ENCODE results near the gene GSTM4.

The GSTM4 gene

DNA sequence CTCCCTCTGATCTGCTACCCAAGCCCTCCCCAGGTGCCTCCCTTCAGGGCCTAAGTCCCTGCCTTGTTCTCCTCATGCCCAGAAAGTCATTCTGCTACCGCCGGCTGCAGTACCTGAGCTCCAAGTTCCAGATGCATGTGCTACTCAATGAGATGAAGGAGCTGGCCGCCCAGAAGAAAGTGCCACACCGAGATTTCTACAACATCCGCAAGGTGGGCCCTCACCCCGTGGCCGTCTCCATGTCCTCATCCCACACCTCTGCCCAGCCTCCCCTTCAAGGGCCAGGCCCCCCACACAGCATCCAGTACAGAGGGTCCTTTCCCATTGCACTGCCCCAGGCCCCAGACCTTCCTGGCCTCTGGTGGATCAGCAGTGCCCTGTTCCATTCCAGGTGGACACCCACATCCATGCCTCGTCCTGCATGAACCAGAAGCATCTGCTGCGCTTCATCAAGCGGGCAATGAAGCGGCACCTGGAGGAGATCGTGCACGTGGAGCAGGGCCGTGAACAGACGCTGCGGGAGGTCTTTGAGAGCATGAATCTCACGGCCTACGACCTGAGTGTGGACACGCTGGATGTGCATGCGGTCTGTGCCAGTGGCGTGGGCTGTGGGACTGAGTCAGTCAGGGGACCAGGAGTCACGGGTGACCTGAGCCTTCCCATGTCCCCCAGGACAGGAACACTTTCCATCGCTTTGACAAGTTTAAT, 28.1 kb upstream of the GSTM4 start:
- no peak for DNase-seq
- Histone ChIP-seq H3K9me3 (ENCODE audit: severe bottlenecking) (no peaks in the 10 kb centered on the region), H3K27me3 (ENCODE audit: insufficient read depth, low read depth, severe bottlenecking) (no peaks in the 10 kb centered on the region), H3K4me3 (ENCODE audit: low read depth, low read length) (no peak overlapping the region), H3K36me3 (peaks cover 70% of the 10 kb centered on the region), H3K27ac (no peak overlapping the region; the same call in 1 of the 2 replicates)
- TF ChIP-seq, protein P1, sequence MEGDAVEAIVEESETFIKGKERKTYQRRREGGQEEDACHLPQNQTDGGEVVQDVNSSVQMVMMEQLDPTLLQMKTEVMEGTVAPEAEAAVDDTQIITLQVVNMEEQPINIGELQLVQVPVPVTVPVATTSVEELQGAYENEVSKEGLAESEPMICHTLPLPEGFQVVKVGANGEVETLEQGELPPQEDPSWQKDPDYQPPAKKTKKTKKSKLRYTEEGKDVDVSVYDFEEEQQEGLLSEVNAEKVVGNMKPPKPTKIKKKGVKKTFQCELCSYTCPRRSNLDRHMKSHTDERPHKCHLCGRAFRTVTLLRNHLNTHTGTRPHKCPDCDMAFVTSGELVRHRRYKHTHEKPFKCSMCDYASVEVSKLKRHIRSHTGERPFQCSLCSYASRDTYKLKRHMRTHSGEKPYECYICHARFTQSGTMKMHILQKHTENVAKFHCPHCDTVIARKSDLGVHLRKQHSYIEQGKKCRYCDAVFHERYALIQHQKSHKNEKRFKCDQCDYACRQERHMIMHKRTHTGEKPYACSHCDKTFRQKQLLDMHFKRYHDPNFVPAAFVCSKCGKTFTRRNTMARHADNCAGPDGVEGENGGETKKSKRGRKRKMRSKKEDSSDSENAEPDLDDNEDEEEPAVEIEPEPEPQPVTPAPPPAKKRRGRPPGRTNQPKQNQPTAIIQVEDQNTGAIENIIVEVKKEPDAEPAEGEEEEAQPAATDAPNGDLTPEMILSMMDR (IDR thresholded peaks at IDR 0.05; ENCODE audit: low read depth, low read length): no peak

GRCh38 chr1:109628540-109629321, 27.2 kb upstream of the GSTM4 start:
- TF ChIP-seq, protein P1 (IDR thresholded peaks at IDR 0.05; ENCODE audit: low read depth, low read length): no peak
- no peak overlapping the region for H3K4me3 ChIP-seq (ENCODE audit: low read depth, low read length)
- H3K36me3 ChIP-seq: peaks cover 70% of the 10 kb centered on the region
- H3K27ac ChIP-seq: no peak overlapping the region
- no peaks in the 10 kb centered on the region for H3K9me3 ChIP-seq (ENCODE audit: severe bottlenecking)
- no peaks in the 10 kb centered on the region for H3K27me3 ChIP-seq (ENCODE audit: insufficient read depth, low read depth, severe bottlenecking)
- no peak for DNase-seq

GRCh38 chr1:109629372-109630030, 26.4 kb upstream of the GSTM4 start:
- Histone ChIP-seq H3K27me3 (ENCODE audit: insufficient read depth, low read depth, severe bottlenecking) (no peaks in the 10 kb centered on the region), H3K9me3 (ENCODE audit: severe bottlenecking) (no peaks in the 10 kb centered on the region), H3K4me3 (ENCODE audit: low read depth, low read length) (no peak overlapping the region), H3K36me3 (peaks cover 70% of the 10 kb centered on the region), H3K27ac (no peak overlapping the region)
- TF ChIP-seq, protein P1 (IDR thresholded peaks at IDR 0.05; ENCODE audit: low read depth, low read length): no peak
- DNase-seq: no peak

- Histone ChIP-seq H3K27me3 (ENCODE audit: insufficient read depth, low read depth, severe bottlenecking) (no peaks in the 10 kb centered on the region), H3K27ac (no peak overlapping the region), H3K9me3 (ENCODE audit: severe bottlenecking) (no peaks in the 10 kb centered on the region), H3K4me3 (ENCODE audit: low read depth, low read length) (no peak overlapping the region), H3K36me3 (peaks cover 64% of the 10 kb centered on the region)
- DNase-seq: peak; percentile 59
- TF ChIP-seq, protein P1 (IDR thresholded peaks at IDR 0.05; ENCODE audit: low read depth, low read length): peak; percentile 33
Observed at GRCh38 chr1:109630081-109630897, 25.6 kb upstream of the GSTM4 start.

GRCh38 chr1:109630898-109631512, 24.9 kb upstream of the GSTM4 start:
- DNase-seq: no peak
- Histone ChIP-seq H3K4me3 (ENCODE audit: low read depth, low read length) (no peak overlapping the region), H3K36me3 (peaks cover 58% of the 10 kb centered on the region), H3K9me3 (ENCODE audit: severe bottlenecking) (no peaks in the 10 kb centered on the region), H3K27ac (no peak overlapping the region; the same call in 1 of the 2 replicates), H3K27me3 (ENCODE audit: insufficient read depth, low read depth, severe bottlenecking) (no peaks in the 10 kb centered on the region)
- TF ChIP-seq, protein P1 (IDR thresholded peaks at IDR 0.05; ENCODE audit: low read depth, low read length): no peak
